Effector memory CD4-positive, alpha-beta T cell (primary cell): ENCODE results near the gene NPTXR.
"Not testable (repeated sequence)": the region's sequence is repeated elsewhere in the genome, so short reads cannot be mapped to it uniquely, and the experiment has no call there.

Experiments
- DNase-seq, 3 donors: peaks; one replicate each; pipeline ENCODE4 v3.0.0-alpha.2; 2020
- H3K27ac ChIP-seq: 2 replicates; pipeline ENCODE4 v1.7.0; 2013; ENCODE audit warnings: mild to moderate bottlenecking, low read length, moderate library complexity; ENCODE audit not compliant: insufficient read depth, poor library complexity, severe bottlenecking
- H3K27me3 ChIP-seq: replicated peaks from 2 replicates; pipeline ENCODE4 v1.7.0; 2013; ENCODE audit warnings: mild to moderate bottlenecking, low read length; ENCODE audit not compliant: insufficient read depth, control insufficient read depth, poor library complexity, severe bottlenecking
- H3K36me3 ChIP-seq: 2 replicates; pipeline ENCODE4 v1.7.0; 2013; ENCODE audit warnings: mild to moderate bottlenecking, low read length, moderate library complexity; ENCODE audit not compliant: control insufficient read depth, insufficient read depth
- H3K4me1 ChIP-seq: 2 replicates; pipeline ENCODE4 v1.7.0; 2013; ENCODE audit warnings: low read length, mild to moderate bottlenecking; ENCODE audit not compliant: control insufficient read depth, insufficient read depth, poor library complexity, severe bottlenecking
- H3K4me3 ChIP-seq: 2 replicates; pipeline ENCODE4 v1.7.0; 2013; ENCODE audit warnings: low read length, low read depth, mild to moderate bottlenecking; ENCODE audit not compliant: insufficient read depth, poor library complexity, severe bottlenecking
- H3K9me3 ChIP-seq: 2 replicates; pipeline ENCODE4 v1.7.0; 2013; ENCODE audit warnings: mild to moderate bottlenecking, low read length, moderate library complexity; ENCODE audit not compliant: control insufficient read depth

NPTXR gene

GRCh38 chr22:38862375-38863329 lies 18.8 kb upstream of the NPTXR start:
- H3K9me3 ChIP-seq = no peaks in the 10 kb centered on the region
- H3K27ac ChIP-seq = no peak overlapping the region
- H3K36me3 ChIP-seq = peaks cover 27% of the 10 kb centered on the region
- no peaks in the 10 kb centered on the region for H3K4me1 ChIP-seq
- H3K4me3 ChIP-seq = no peak overlapping the region
- no peaks in the 10 kb centered on the region for H3K27me3 ChIP-seq
- no peak for DNase-seq

GRCh38 chr22:38861927-38862326 lies 18.1 kb upstream of the NPTXR start:
- Histone ChIP-seq H3K27ac (no peak overlapping the region), H3K4me3 (no peak overlapping the region), H3K27me3 (no peaks in the 10 kb centered on the region), H3K9me3 (no peaks in the 10 kb centered on the region), H3K4me1 (no peaks in the 10 kb centered on the region), H3K36me3 (peaks cover 22% of the 10 kb centered on the region)
- DNase-seq = no peak

- no peaks in the 10 kb centered on the region for H3K9me3 ChIP-seq
- no peaks in the 10 kb centered on the region for H3K4me1 ChIP-seq
- peaks cover 16% of the 10 kb centered on the region for H3K36me3 ChIP-seq
- H3K27ac ChIP-seq = no peak overlapping the region
- DNase-seq = no peak
- no peaks in the 10 kb centered on the region for H3K27me3 ChIP-seq
- no peak overlapping the region for H3K4me3 ChIP-seq
Observed at GRCh38 chr22:38861170-38861876, 17.5 kb upstream of the NPTXR start.

- peaks cover 8% of the 10 kb centered on the region for H3K36me3 ChIP-seq
- no peaks in the 10 kb centered on the region for H3K4me1 ChIP-seq
- no peak overlapping the region for H3K4me3 ChIP-seq
Observed at GRCh38 chr22:38860283-38861169, 16.7 kb upstream of the NPTXR start.

GRCh38 chr22:38859581-38860282 lies 15.9 kb upstream of the NPTXR start:
- Histone ChIP-seq H3K27ac (no peak overlapping the region), H3K4me3 (no peak overlapping the region), H3K36me3 (peaks cover under 1% of the 10 kb centered on the region), H3K4me1 (no peaks in the 10 kb centered on the region), H3K27me3 (no peaks in the 10 kb centered on the region), H3K9me3 (no peaks in the 10 kb centered on the region)
- DNase-seq = no peak

More at GRCh38 chr22:38860283-38861169, 16.7 kb upstream of the NPTXR start:
- no peaks in the 10 kb centered on the region for H3K27me3 ChIP-seq
- H3K27ac ChIP-seq = no peak overlapping the region
- no peak for DNase-seq
- H3K9me3 ChIP-seq = no peaks in the 10 kb centered on the region

- Histone ChIP-seq H3K4me3 (no peak overlapping the region), H3K27ac (no peak overlapping the region), H3K36me3 (no peaks in the 10 kb centered on the region), H3K9me3 (no peaks in the 10 kb centered on the region), H3K27me3 (no peaks in the 10 kb centered on the region), H3K4me1 (no peaks in the 10 kb centered on the region)
- DNase-seq = no peak
Observed at GRCh38 chr22:38858492-38858891, 14.7 kb upstream of the NPTXR start.

GRCh38 chr22:38854476-38854875 lies 10.6 kb upstream of the NPTXR start:
- not testable (repeated sequence) for H3K4me1 ChIP-seq, H3K36me3 ChIP-seq, H3K27me3 ChIP-seq, H3K9me3 ChIP-seq, H3K27ac ChIP-seq, H3K4me3 ChIP-seq, DNase-seq

GRCh38 chr22:38853883-38854282 lies 10.1 kb upstream of the NPTXR start:
- not testable (repeated sequence) for H3K4me1 ChIP-seq, H3K36me3 ChIP-seq, H3K4me3 ChIP-seq, DNase-seq, H3K9me3 ChIP-seq, H3K27me3 ChIP-seq, H3K27ac ChIP-seq

GRCh38 chr22:38853196-38853651 lies 9.4 kb upstream of the NPTXR start:
- H3K4me3 ChIP-seq = no peak overlapping the region
- H3K9me3 ChIP-seq = no peaks in the 10 kb centered on the region
- no peaks in the 10 kb centered on the region for H3K4me1 ChIP-seq
- no peaks in the 10 kb centered on the region for H3K27me3 ChIP-seq
- H3K36me3 ChIP-seq = no peaks in the 10 kb centered on the region
- no peak overlapping the region for H3K27ac ChIP-seq
- DNase-seq = no peak
